H9 (cell line): ENCODE measurements around the gene ZNF350. TPM values are rescaled to one million over a fixed set of nuclear protein-coding genes. Genes with fewer than 3 reads are reported as not detected.
"Not testable (repeated sequence)": the region's sequence is repeated elsewhere in the genome, so short reads cannot be mapped to it uniquely, and the experiment has no call there.

Experiments
- DNase-seq: peaks from one replicate; pipeline ENCODE4 v3.0.0-alpha.2; 2017
- H2AFZ ChIP-seq: one replicate; pipeline ENCODE4 v1.6.1; 2013; ENCODE audit warnings: mild to moderate bottlenecking, low read length, control low read depth, moderate library complexity
- H2AK5ac ChIP-seq: 2 replicates; pipeline ENCODE4 v1.6.1; 2013; ENCODE audit warnings: low read length, control low read depth, mixed read lengths; ENCODE audit not compliant: insufficient read length
- H2BK120ac ChIP-seq: one replicate; pipeline ENCODE4 v1.6.1; 2013; ENCODE audit warnings: low read depth, mild to moderate bottlenecking, low read length, control low read depth, inconsistent platforms; ENCODE audit not compliant: poor library complexity, severe bottlenecking
- H2BK12ac ChIP-seq: 2 replicates; pipeline ENCODE4 v1.6.1; 2013; ENCODE audit warnings: low read length, control low read depth, mixed read lengths, low read depth; ENCODE audit not compliant: insufficient read length
- H2BK15ac ChIP-seq: 2 replicates; pipeline ENCODE4 v1.6.1; 2013; ENCODE audit warnings: low read depth, low read length, control low read depth
- H2BK20ac ChIP-seq: one replicate; pipeline ENCODE4 v1.6.1; 2013; ENCODE audit warnings: low read depth, mild to moderate bottlenecking, low read length, control low read depth, inconsistent platforms; ENCODE audit not compliant: poor library complexity, severe bottlenecking
- H2BK5ac ChIP-seq: 2 replicates; pipeline ENCODE4 v1.6.1; 2013; ENCODE audit warnings: low read length, control low read depth, mixed read lengths; ENCODE audit not compliant: insufficient read length
- H3K14ac ChIP-seq: 2 replicates; pipeline ENCODE4 v1.6.1; 2013; ENCODE audit warnings: low read length, control low read depth; ENCODE audit not compliant: insufficient read depth
- H3K18ac ChIP-seq: 2 replicates; pipeline ENCODE4 v1.6.1; 2013; ENCODE audit warnings: low read depth, mild to moderate bottlenecking, mixed read lengths, low read length, control low read depth; ENCODE audit not compliant: insufficient read length
- H3K23ac ChIP-seq: 2 replicates; pipeline ENCODE4 v1.6.1; 2013; ENCODE audit warnings: low read length, control low read depth, mixed read lengths, low read depth; ENCODE audit not compliant: insufficient read length
- H3K23me2 ChIP-seq: 2 replicates; pipeline ENCODE4 v1.6.1; 2013; ENCODE audit warnings: low read depth, mild to moderate bottlenecking, mixed read lengths, low read length, control low read depth; ENCODE audit not compliant: insufficient read length, poor library complexity, severe bottlenecking
- H3K27ac ChIP-seq: 2 replicates; pipeline ENCODE4 v1.5.1; 2013; ENCODE audit warnings: low read length, control low read depth, mixed read lengths, low read depth; ENCODE audit not compliant: insufficient read length
- H3K27me3 ChIP-seq: 2 replicates; pipeline ENCODE4 v1.6.1; 2013; ENCODE audit warnings: low read length, control low read depth, inconsistent platforms; ENCODE audit not compliant: insufficient read depth
- H3K4ac ChIP-seq: 2 replicates; pipeline ENCODE4 v1.6.1; 2013; ENCODE audit warnings: low read depth, mild to moderate bottlenecking, control low read depth, inconsistent platforms, low read length, moderate library complexity
- H3K4me1 ChIP-seq: 2 replicates; pipeline ENCODE4 v1.6.1; 2013; ENCODE audit warnings: low read length, control low read depth, inconsistent platforms; ENCODE audit not compliant: insufficient read depth
- H3K4me2 ChIP-seq: 2 replicates; pipeline ENCODE4 v1.6.1; 2013; ENCODE audit warnings: low read length, control low read depth, mixed read lengths; ENCODE audit not compliant: insufficient read length, insufficient read depth
- H3K56ac ChIP-seq: 2 replicates; pipeline ENCODE4 v1.6.1; 2013; ENCODE audit warnings: low read depth, mild to moderate bottlenecking, mixed read lengths, low read length, control low read depth; ENCODE audit not compliant: insufficient read length
- H3K79me1 ChIP-seq: 2 replicates; pipeline ENCODE4 v1.6.1; 2013; ENCODE audit warnings: low read depth, mild to moderate bottlenecking, moderate library complexity, low read length, control low read depth, inconsistent platforms; ENCODE audit not compliant: insufficient read depth, poor library complexity, severe bottlenecking
- H3K79me2 ChIP-seq: 2 replicates; pipeline ENCODE4 v1.6.1; 2013; ENCODE audit warnings: low read length, control low read depth, inconsistent platforms; ENCODE audit not compliant: insufficient read depth
- H3K9ac ChIP-seq: 2 replicates; pipeline ENCODE4 v1.6.1; 2013; ENCODE audit warnings: low read length, control low read depth, mixed read lengths; ENCODE audit not compliant: insufficient read length; ENCODE audit errors: extremely low read depth
- H3K9me3 ChIP-seq: one replicate; pipeline ENCODE4 v1.6.1; 2013; ENCODE audit warnings: low read depth, low read length, inconsistent platforms; ENCODE audit not compliant: control insufficient read depth
- H3T11ph ChIP-seq: one replicate; pipeline ENCODE4 v1.6.1; 2013; ENCODE audit warnings: mild to moderate bottlenecking, low read length, control low read depth, inconsistent platforms
- H4K20me1 ChIP-seq: one replicate; pipeline ENCODE4 v1.6.1; 2013; ENCODE audit not compliant: control insufficient read depth, insufficient read length, insufficient read depth
- H4K5ac ChIP-seq: 2 replicates; pipeline ENCODE4 v1.6.1; 2013; ENCODE audit warnings: low read depth, mild to moderate bottlenecking, mixed read lengths, low read length, control low read depth; ENCODE audit not compliant: insufficient read length
- H4K8ac ChIP-seq: replicated peaks from 2 replicates; pipeline ENCODE4 v1.6.1; 2013; ENCODE audit warnings: low read length, control low read depth, mixed read lengths, low read depth; ENCODE audit not compliant: insufficient read length
- H4K91ac ChIP-seq: 2 replicates; pipeline ENCODE4 v1.6.1; 2013; ENCODE audit warnings: low read depth, mild to moderate bottlenecking, moderate library complexity, mixed read lengths, low read length, control low read depth; ENCODE audit not compliant: insufficient read length
- H3K27ac Mint-ChIP-seq, 3 experiments: 2 replicates in 2 of 3; 3 replicates in 1 of 3; pipeline ENCODE4 v1.8.0; 2020 to 2021; ENCODE audit warnings: mixed read lengths in 3 of 3, mild to moderate bottlenecking in 1 of 3, moderate library complexity in 1 of 3
- H3K27me3 Mint-ChIP-seq: 2 replicates; pipeline ENCODE4 v1.8.0; 2021; ENCODE audit warnings: low read depth, mild to moderate bottlenecking, moderate library complexity, mixed read lengths
- H3K36me3 Mint-ChIP-seq, 3 experiments: 2 replicates in 2 of 3; 3 replicates in 1 of 3; pipeline ENCODE4 v1.8.0; 2020 to 2021; ENCODE audit warnings: low read depth in 3 of 3, mixed read lengths in 3 of 3; ENCODE audit not compliant: insufficient read depth in 1 of 3
- H3K4me1 Mint-ChIP-seq, 2 experiments: 2 replicates each; pipeline ENCODE4 v1.8.0; 2020; ENCODE audit warnings: mixed read lengths in 2 of 2
- H3K4me3 Mint-ChIP-seq, 2 experiments: 2 replicates in 1 of 2; 3 replicates in 1 of 2; pipeline ENCODE4 v1.8.0; 2020 to 2021; ENCODE audit warnings: mild to moderate bottlenecking in 2 of 2, mixed read lengths in 2 of 2, moderate library complexity in 1 of 2
- H3K9me3 Mint-ChIP-seq, 2 experiments: 2 replicates in 1 of 2; 3 replicates in 1 of 2; pipeline ENCODE4 v1.8.0; 2020; ENCODE audit warnings: mild to moderate bottlenecking in 2 of 2, mixed read lengths in 2 of 2, moderate library complexity in 1 of 2
- WGBS: extraction: QIAGEN DNeasy Blood & Tissue Kit; methylation state at CpG from one replicate; pipeline ENCODE4 v1.1.7; 2013; ENCODE audit warnings: missing lambda C conversion rate, low lambda C conversion rate, mixed read lengths; ENCODE audit not compliant: insufficient read length; ENCODE audit errors: extremely low coverage; 5-methylcytosine and 5-hydroxymethylcytosine counted together
- total RNA-seq: library from RNA; stranded (reverse); gene quantifications from 2 replicates; pipeline ENCODE4 v1.2.1, GENCODE V29; 2021
- TF ChIP-seq, protein P1 (sequence below): fragments of 200-600 bp; sonication (generic); conservative IDR thresholded peaks from 3 replicates; pipeline ENCODE4 v1.8.0; 2021; ENCODE audit warnings: antibody characterized with exemption, mild to moderate bottlenecking

The ZNF350 gene
- total RNA-seq, 1 experiment from 2014 or later = 12.9 TPM

DNA sequence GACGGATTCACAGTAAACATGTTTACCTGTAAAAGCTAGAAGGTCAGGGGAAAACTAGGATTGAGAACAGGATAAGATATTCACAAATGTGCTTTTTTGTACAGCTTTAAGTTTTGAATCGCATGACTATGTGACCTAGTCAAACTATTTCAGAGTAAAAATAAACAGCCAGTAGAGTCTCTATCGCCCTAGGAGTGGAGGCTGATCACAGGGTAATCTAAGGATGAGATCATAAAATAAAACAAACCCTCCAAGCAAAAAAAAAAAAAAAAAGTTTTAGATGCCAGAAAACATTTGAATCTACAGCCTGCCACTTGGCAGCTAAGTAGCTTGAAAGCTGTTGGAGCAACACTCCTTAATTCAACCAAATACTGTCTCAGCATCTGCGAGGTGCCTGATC is 26.8 kb downstream of the ZNF350 start:
- Histone ChIP-seq H4K8ac (no peak overlapping the region), H3K79me2 (no peaks in the 10 kb centered on the region), H4K5ac (no peak overlapping the region), H2BK5ac (no peak overlapping the region), H3K23me2 (no peaks in the 10 kb centered on the region), H4K91ac (no peak overlapping the region), H3K79me1 (no peaks in the 10 kb centered on the region), H3K27me3 (no peaks in the 10 kb centered on the region), H3K4me1 (no peaks in the 10 kb centered on the region), H2BK20ac (no peak overlapping the region), H3T11ph (no peak overlapping the region), H3K9me3 (peaks cover 4% of the 10 kb centered on the region), H4K20me1 (peaks cover 3% of the 10 kb centered on the region), H3K18ac (no peak overlapping the region), H2BK15ac (no peak overlapping the region), H2AK5ac (no peak overlapping the region), H3K4me2 (no peak overlapping the region), H3K4ac (no peak overlapping the region), H3K9ac (no peak overlapping the region), H3K23ac (no peak overlapping the region), H2AFZ (no peak overlapping the region), H3K56ac (no peak overlapping the region), H2BK120ac (no peak overlapping the region), H3K14ac (no peak overlapping the region), H3K27ac (no peak overlapping the region), H2BK12ac (no peak overlapping the region)
- TF ChIP-seq, protein P1, sequence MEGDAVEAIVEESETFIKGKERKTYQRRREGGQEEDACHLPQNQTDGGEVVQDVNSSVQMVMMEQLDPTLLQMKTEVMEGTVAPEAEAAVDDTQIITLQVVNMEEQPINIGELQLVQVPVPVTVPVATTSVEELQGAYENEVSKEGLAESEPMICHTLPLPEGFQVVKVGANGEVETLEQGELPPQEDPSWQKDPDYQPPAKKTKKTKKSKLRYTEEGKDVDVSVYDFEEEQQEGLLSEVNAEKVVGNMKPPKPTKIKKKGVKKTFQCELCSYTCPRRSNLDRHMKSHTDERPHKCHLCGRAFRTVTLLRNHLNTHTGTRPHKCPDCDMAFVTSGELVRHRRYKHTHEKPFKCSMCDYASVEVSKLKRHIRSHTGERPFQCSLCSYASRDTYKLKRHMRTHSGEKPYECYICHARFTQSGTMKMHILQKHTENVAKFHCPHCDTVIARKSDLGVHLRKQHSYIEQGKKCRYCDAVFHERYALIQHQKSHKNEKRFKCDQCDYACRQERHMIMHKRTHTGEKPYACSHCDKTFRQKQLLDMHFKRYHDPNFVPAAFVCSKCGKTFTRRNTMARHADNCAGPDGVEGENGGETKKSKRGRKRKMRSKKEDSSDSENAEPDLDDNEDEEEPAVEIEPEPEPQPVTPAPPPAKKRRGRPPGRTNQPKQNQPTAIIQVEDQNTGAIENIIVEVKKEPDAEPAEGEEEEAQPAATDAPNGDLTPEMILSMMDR = no peak
- no peak for DNase-seq
- H3K4me3 Mint-ChIP-seq = no peak overlapping the region
- no peaks in the 10 kb centered on the region for H3K27me3 Mint-ChIP-seq
- no peak overlapping the region; a peak in 1 of 7 replicates for H3K27ac Mint-ChIP-seq
- peaks cover 4 to 14% of the 10 kb centered on the region in 2 experiments; a peak in 2 of 4 replicates for H3K4me1 Mint-ChIP-seq
- H3K9me3 Mint-ChIP-seq = peaks cover 40 to 72% of the 10 kb centered on the region in 2 experiments
- no CpG with 5 or more reads among the region's 4 CpGs for WGBS
- peaks cover 27 to 33% (median 28%) of the 10 kb centered on the region in 3 experiments for H3K36me3 Mint-ChIP-seq

DNA sequence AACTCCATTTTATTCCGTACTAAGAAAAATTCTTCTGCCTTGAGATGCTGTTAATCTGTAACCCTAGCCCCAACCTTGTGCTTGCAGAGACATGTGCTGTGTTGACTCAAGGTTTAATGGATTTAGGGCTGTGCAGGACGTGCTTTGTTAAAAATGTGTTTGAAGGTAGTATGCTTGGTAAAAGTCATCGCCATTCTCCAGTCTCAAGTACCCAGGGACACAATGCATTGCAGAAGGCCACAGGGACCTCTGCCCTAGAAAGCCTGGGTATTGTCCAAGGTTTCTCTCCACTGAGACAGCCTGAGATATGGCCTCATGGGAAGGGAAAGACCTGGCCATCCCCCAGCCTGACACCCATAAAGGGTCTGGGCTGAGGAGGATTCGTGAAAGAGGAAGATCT is 28.8 kb downstream of the ZNF350 start:
- H3K36me3 Mint-ChIP-seq = peaks cover 15 to 21% (median 17%) of the 10 kb centered on the region in 3 experiments; a peak in 5 of 7 replicates
- H2BK5ac ChIP-seq, H3K4ac ChIP-seq, H3K14ac ChIP-seq, H3T11ph ChIP-seq, H3K27me3 ChIP-seq, H4K8ac ChIP-seq, H3K4me1 ChIP-seq, H3K27ac Mint-ChIP-seq, DNase-seq, H3K27me3 Mint-ChIP-seq, H3K79me1 ChIP-seq, H2BK20ac ChIP-seq, H3K4me2 ChIP-seq, H3K23me2 ChIP-seq, H2BK120ac ChIP-seq, H3K27ac ChIP-seq, H2AFZ ChIP-seq, H3K79me2 ChIP-seq, H2BK15ac ChIP-seq, H3K4me3 Mint-ChIP-seq, H2BK12ac ChIP-seq, H4K91ac ChIP-seq, H3K18ac ChIP-seq, H3K56ac ChIP-seq, H2AK5ac ChIP-seq, H3K9ac ChIP-seq, H3K9me3 ChIP-seq, H4K20me1 ChIP-seq, H3K23ac ChIP-seq, H4K5ac ChIP-seq: not testable (repeated sequence)
- H3K9me3 Mint-ChIP-seq = peaks cover 44 to 72% of the 10 kb centered on the region in 2 experiments
- no CpG with 5 or more reads among the region's 4 CpGs for WGBS
- peaks cover 4 to 14% of the 10 kb centered on the region in 2 experiments; a peak in 2 of 4 replicates for H3K4me1 Mint-ChIP-seq
